Measurements from ENCODE around the gene GUF1. TPM values are rescaled to one million over a fixed set of nuclear protein-coding genes. Genes with fewer than 3 reads are reported as not detected.

GUF1 gene
- total RNA-seq, 2 experiments from 2014 or later = 16.7 to 21.1 TPM

DNA sequence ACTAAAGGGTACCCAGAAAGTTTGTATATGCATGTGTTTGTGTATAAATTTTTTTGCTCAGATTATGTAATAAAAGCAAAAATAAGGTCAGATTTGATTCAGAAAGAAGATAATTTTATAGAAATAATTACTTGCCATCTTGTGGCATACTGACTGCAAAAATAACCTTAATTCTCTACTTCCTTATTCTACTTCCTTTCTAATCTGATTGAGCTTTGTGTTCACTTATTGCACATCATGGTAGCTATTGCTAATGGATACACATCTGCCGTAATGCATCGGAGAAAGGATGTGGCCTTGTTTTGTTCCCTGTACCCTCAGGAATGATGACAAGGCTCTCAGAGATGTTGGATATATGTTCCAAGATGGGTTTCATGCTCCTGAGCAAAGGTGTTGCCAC lies 58.7 kb downstream of the GUF1 start:
- no peak overlapping the region for H3K4me3 Mint-ChIP-seq
- H3K4me3 ChIP-seq (ENCODE audit: low read length) = no peak overlapping the region
- no peaks in the 10 kb centered on the region for H3K9me3 Mint-ChIP-seq
- H3K9me3 ChIP-seq (ENCODE audit: control insufficient read depth in 1 of 2, insufficient read depth in 1 of 2, low read length in 2 of 2) = no peaks in the 10 kb centered on the region
- H3K36me3 Mint-ChIP-seq (ENCODE audit: low read depth) = no peaks in the 10 kb centered on the region
- H3K27me3 ChIP-seq (ENCODE audit: control insufficient read depth in 1 of 2, insufficient read depth in 2 of 2, low read length in 2 of 2) = peaks cover 0 to 5% of the 10 kb centered on the region in 2 experiments
- POLR2A ChIA-PET = no interaction called here
- no peaks in the 10 kb centered on the region for H3K4me1 Mint-ChIP-seq (ENCODE audit: low read depth)
- intact Hi-C loops (cut with DNase I, micrococcal nuclease) = no loop called here
- DNase-seq (no peak), ATAC-seq (ENCODE audit: poor library complexity) (no peak)
- H3K27me3 Mint-ChIP-seq = peaks cover 52% of the 10 kb centered on the region
- H3K27ac Mint-ChIP-seq = no peak overlapping the region
- TF ChIP-seq, protein P1, sequence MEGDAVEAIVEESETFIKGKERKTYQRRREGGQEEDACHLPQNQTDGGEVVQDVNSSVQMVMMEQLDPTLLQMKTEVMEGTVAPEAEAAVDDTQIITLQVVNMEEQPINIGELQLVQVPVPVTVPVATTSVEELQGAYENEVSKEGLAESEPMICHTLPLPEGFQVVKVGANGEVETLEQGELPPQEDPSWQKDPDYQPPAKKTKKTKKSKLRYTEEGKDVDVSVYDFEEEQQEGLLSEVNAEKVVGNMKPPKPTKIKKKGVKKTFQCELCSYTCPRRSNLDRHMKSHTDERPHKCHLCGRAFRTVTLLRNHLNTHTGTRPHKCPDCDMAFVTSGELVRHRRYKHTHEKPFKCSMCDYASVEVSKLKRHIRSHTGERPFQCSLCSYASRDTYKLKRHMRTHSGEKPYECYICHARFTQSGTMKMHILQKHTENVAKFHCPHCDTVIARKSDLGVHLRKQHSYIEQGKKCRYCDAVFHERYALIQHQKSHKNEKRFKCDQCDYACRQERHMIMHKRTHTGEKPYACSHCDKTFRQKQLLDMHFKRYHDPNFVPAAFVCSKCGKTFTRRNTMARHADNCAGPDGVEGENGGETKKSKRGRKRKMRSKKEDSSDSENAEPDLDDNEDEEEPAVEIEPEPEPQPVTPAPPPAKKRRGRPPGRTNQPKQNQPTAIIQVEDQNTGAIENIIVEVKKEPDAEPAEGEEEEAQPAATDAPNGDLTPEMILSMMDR (IDR thresholded peaks at IDR 0.05) = no peak
- CTCF ChIA-PET = no interaction called here
- no peak overlapping the region for H3K27ac ChIP-seq (ENCODE audit: low read depth in 1 of 2, low read length in 2 of 2)
- no peaks in the 10 kb centered on the region for H3K36me3 ChIP-seq (ENCODE audit: insufficient read depth, low read length)
- H3K4me1 ChIP-seq (ENCODE audit: insufficient read depth, low read length) = no peaks in the 10 kb centered on the region

- DNase-seq = peak in 1 of 14 experiments; percentile 9
- no peaks in the 10 kb centered on the region for H3K36me3 Mint-ChIP-seq (ENCODE audit: low read depth)
Measured at GRCh38 chr4:44738615-44739014, 60.4 kb downstream of the GUF1 start.

GRCh38 chr4:44740201-44740600 lies 62.0 kb downstream of the GUF1 start:
- Histone ChIP-seq H3K9me3 (ENCODE audit: control insufficient read depth in 1 of 2, insufficient read depth in 1 of 2, low read length in 2 of 2) (no peaks in the 10 kb centered on the region), H3K36me3 (ENCODE audit: insufficient read depth, low read length) (no peaks in the 10 kb centered on the region), H3K27me3 (ENCODE audit: control insufficient read depth in 1 of 2, insufficient read depth in 2 of 2, low read length in 2 of 2) (no peaks in the 10 kb centered on the region), H3K4me1 (ENCODE audit: insufficient read depth, low read length) (no peaks in the 10 kb centered on the region), H3K4me3 (ENCODE audit: low read length) (no peak overlapping the region), H3K27ac (ENCODE audit: low read depth in 1 of 2, low read length in 2 of 2) (no peak overlapping the region)
- ATAC-seq (ENCODE audit: poor library complexity) (no peak), DNase-seq (no peak)
- Mint-ChIP-seq H3K9me3 (no peaks in the 10 kb centered on the region), H3K4me1 (ENCODE audit: low read depth) (no peaks in the 10 kb centered on the region), H3K36me3 (ENCODE audit: low read depth) (no peaks in the 10 kb centered on the region), H3K4me3 (no peak overlapping the region), H3K27ac (no peak overlapping the region), H3K27me3 (peaks cover 25% of the 10 kb centered on the region)
- POLR2A ChIA-PET = no interaction called here
- intact Hi-C loops (cut with DNase I, micrococcal nuclease) = no loop called here
- TF ChIP-seq, protein P1 (IDR thresholded peaks at IDR 0.05) = no peak
- CTCF ChIA-PET = no interaction called here

More at GRCh38 chr4:44738615-44739014, 60.4 kb downstream of the GUF1 start:
- POLR2A ChIA-PET = no interaction called here
- no peak for ATAC-seq (ENCODE audit: poor library complexity)
- no peaks in the 10 kb centered on the region for H3K4me1 ChIP-seq (ENCODE audit: insufficient read depth, low read length)
- no peak overlapping the region for H3K4me3 ChIP-seq (ENCODE audit: low read length)
- H3K9me3 ChIP-seq (ENCODE audit: control insufficient read depth in 1 of 2, insufficient read depth in 1 of 2, low read length in 2 of 2) = no peaks in the 10 kb centered on the region
- Mint-ChIP-seq H3K9me3 (no peaks in the 10 kb centered on the region), H3K4me1 (ENCODE audit: low read depth) (no peaks in the 10 kb centered on the region), H3K27ac (no peak overlapping the region), H3K27me3 (peaks cover 40% of the 10 kb centered on the region), H3K4me3 (no peak overlapping the region)
- TF ChIP-seq, protein P1 (IDR thresholded peaks at IDR 0.05) = peak; percentile 46
- peaks cover 0 to 5% of the 10 kb centered on the region in 2 experiments for H3K27me3 ChIP-seq (ENCODE audit: control insufficient read depth in 1 of 2, insufficient read depth in 2 of 2, low read length in 2 of 2)
- H3K27ac ChIP-seq (ENCODE audit: low read depth in 1 of 2, low read length in 2 of 2) = no peak overlapping the region
- H3K36me3 ChIP-seq (ENCODE audit: insufficient read depth, low read length) = no peaks in the 10 kb centered on the region
- CTCF ChIA-PET = no interaction called here
- intact Hi-C loops (cut with DNase I, micrococcal nuclease) = no loop called here

Other genes starting within 250 kb of the GUF1 start
- gene KCTD8, start 229.6 kb upstream of the GUF1 start, total RNA-seq = not detected
- gene YIPF7, start 26.8 kb upstream of the GUF1 start, total RNA-seq = not detected
- 1 to 10 TPM; 7.6 to 9.0 TPM for gene GNPDA2, start 48.1 kb downstream of the GUF1 start, total RNA-seq